ENCODE measurements around the gene SCYGR8.

Gene SCYGR8

DNA sequence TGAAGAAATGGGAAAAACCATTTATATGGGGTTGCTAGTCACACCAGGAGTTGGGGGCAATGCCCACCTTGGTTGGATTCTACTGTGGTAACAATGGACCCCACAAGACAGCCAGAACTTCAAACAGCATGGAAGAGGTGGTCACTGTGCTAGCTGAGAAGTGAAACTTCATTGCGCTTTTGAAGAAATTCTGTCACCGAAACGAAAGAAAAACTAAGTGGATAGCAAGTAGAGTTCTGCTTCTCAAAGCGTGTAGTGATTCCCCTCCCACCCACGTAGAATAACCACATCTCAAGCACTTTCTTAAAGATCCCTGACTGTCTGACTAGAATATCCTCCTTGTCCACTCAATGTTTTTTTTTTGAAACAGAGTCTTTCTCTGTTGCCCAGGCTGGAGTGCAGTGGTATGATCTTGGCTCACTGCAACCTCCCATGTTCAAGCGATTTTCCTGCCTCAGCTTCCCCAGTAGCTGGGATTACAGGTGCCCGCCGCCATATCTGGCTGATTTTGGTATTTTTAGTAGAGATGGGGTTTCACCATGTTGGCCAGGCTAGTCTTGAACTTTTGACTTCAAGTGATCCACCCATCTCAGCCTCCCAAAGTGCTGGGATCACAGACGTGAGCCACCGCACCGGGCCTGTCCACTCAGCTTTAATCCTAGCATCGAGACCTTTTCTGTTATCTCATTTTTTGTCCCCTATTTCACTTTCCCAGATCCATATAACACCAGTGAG is 37.9 kb downstream of the SCYGR8 start:
- H3K27ac ChIP-seq = no peak overlapping the region
- H3K36me3 ChIP-seq = no peaks in the 10 kb centered on the region
- H3K4me1 ChIP-seq = no peaks in the 10 kb centered on the region
- H3K9me3 ChIP-seq = no peaks in the 10 kb centered on the region
- intact Hi-C loops (cut with DNase I; ENCODE audit: low total_unique reads) = no loop called here
- no peak for DNase-seq
- no peak overlapping the region for H3K4me3 ChIP-seq
- H3K27me3 ChIP-seq = no peaks in the 10 kb centered on the region
- TF ChIP-seq, protein P1, sequence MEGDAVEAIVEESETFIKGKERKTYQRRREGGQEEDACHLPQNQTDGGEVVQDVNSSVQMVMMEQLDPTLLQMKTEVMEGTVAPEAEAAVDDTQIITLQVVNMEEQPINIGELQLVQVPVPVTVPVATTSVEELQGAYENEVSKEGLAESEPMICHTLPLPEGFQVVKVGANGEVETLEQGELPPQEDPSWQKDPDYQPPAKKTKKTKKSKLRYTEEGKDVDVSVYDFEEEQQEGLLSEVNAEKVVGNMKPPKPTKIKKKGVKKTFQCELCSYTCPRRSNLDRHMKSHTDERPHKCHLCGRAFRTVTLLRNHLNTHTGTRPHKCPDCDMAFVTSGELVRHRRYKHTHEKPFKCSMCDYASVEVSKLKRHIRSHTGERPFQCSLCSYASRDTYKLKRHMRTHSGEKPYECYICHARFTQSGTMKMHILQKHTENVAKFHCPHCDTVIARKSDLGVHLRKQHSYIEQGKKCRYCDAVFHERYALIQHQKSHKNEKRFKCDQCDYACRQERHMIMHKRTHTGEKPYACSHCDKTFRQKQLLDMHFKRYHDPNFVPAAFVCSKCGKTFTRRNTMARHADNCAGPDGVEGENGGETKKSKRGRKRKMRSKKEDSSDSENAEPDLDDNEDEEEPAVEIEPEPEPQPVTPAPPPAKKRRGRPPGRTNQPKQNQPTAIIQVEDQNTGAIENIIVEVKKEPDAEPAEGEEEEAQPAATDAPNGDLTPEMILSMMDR (IDR thresholded peaks at IDR 0.05) = no peak

DNA sequence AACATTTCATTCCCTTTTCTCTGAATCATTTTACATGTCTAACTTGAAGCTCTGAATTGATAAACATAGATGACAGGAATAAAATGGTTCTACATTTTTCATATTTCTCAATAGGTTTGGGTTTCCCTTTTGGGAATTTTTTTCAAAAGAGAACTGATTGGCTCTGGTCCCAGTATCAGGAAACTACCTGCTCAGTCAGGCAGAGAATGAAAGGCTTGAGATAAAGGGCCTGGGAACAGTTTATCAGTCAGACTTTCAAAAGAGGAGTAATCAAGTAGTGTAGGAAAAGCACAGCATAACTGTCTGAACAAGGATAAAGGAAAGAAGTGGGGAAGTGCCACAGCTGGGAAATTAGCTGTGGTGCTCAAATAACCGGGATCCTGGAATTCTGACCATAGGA is 39.6 kb downstream of the SCYGR8 start:
- H3K36me3 ChIP-seq = no peaks in the 10 kb centered on the region
- no peaks in the 10 kb centered on the region for H3K27me3 ChIP-seq
- TF ChIP-seq, protein P1 (IDR thresholded peaks at IDR 0.05) = no peak
- H3K4me3 ChIP-seq = no peak overlapping the region
- H3K4me1 ChIP-seq = no peaks in the 10 kb centered on the region
- intact Hi-C loops (cut with DNase I; ENCODE audit: low total_unique reads) = no loop called here
- H3K9me3 ChIP-seq = no peaks in the 10 kb centered on the region
- no peak for DNase-seq
- no peak overlapping the region for H3K27ac ChIP-seq

DNA sequence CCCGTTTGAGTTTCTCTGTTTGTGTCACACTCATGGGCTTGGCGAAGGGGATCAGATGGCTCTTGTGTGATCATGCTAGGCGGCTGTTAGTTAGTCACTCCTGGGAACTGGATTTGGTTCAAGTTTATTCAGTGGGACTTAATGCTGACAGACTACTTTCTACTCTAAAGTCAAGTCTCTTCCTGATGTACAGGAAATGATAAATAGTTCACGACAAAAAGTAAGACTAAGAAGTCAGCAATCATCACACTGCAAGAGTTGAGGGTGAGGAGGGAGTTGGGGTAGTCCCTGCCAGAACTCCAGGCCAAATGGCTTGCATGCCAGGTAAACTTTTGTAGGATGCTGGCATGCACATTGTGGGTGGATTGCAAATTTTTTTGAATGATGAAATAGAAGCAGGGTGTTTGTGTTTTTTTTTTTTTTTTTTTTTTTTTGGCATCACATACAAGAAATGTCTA is 42.9 kb downstream of the SCYGR8 start:
- DNase-seq = no peak
- Histone ChIP-seq H3K4me3 (no peak overlapping the region), H3K27me3 (no peaks in the 10 kb centered on the region), H3K36me3 (no peaks in the 10 kb centered on the region), H3K27ac (no peak overlapping the region), H3K4me1 (no peaks in the 10 kb centered on the region), H3K9me3 (no peaks in the 10 kb centered on the region)
- TF ChIP-seq, protein P1 (IDR thresholded peaks at IDR 0.05) = no peak
- intact Hi-C loops (cut with DNase I; ENCODE audit: low total_unique reads) = no loop called here

DNA sequence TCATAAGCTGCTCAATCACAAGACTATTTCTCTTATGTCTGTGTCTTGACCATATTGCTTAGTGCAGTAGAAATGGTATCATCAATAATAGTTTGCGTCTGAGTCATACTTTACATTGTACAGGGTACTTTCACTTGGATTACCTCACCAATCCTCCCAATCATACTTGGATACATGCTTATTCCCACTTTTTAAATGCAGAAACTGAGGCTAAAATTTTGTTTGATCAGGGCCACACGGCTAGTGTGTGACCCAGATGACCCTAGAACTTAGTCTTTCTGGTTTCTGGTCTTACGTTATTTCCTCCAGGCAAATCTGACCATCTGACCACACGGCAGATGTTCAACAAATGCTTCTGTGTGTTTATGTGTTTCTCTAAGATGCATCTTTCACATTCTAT is 44.1 kb downstream of the SCYGR8 start:
- intact Hi-C loops (cut with DNase I; ENCODE audit: low total_unique reads) = no loop called here
- no peaks in the 10 kb centered on the region for H3K36me3 ChIP-seq

DNA sequence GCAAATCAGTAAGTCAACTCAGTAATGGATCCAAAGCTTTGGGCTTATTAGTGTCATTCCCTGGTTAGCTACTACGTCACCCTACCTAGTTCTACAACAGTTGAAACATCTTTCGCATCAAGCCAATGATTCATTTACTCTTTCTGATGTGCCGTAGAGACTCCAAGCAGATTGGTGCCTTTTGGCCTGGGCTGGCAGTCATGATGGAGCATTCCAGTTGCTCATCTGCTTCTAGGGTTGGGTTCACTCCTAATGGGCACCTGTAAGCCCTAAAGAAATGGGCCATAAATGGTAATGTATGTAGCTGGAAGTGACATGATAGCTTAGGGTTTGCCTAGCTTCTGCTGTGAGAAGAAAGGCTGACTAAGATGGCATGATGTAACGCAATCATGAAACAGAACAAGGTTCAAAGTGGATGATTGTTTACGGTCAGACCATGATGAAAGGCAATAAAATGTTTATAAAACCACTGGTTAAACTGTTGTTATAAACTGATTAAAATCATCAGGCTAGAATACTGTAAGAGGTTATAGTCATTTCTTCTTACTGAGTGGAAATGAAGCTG is 47.5 kb downstream of the SCYGR8 start:
- no peaks in the 10 kb centered on the region for H3K4me1 ChIP-seq
- TF ChIP-seq, protein P1 (IDR thresholded peaks at IDR 0.05) = no peak
- H3K4me3 ChIP-seq = no peak overlapping the region
- no peaks in the 10 kb centered on the region for H3K27me3 ChIP-seq
- DNase-seq = no peak
- H3K27ac ChIP-seq = no peak overlapping the region
- H3K9me3 ChIP-seq = no peaks in the 10 kb centered on the region
- intact Hi-C loops (cut with DNase I; ENCODE audit: low total_unique reads) = no loop called here
- no peaks in the 10 kb centered on the region for H3K36me3 ChIP-seq

More for the DNA sequence above, 44.1 kb downstream of the SCYGR8 start:
- no peak for DNase-seq
- no peaks in the 10 kb centered on the region for H3K9me3 ChIP-seq
- no peaks in the 10 kb centered on the region for H3K4me1 ChIP-seq
- no peak overlapping the region for H3K27ac ChIP-seq
- no peak overlapping the region for H3K4me3 ChIP-seq
- TF ChIP-seq, protein P1 (IDR thresholded peaks at IDR 0.05) = no peak
- no peaks in the 10 kb centered on the region for H3K27me3 ChIP-seq

Measured in tibial artery (tissue), 4 donors.